OCI-LY3 (cell line): ENCODE measurements around the gene PES1.

Experiments used
- EZH2phosphoT487 ChIP-seq: fragments of 200-600 bp; shearing (Covaris generic); IDR thresholded peaks from 2 replicates; pipeline ENCODE4 v1.6.1; 2018; ENCODE audit warnings: antibody characterized with exemption, mixed run types, low read depth
- TF ChIP-seq, protein P1 (sequence below): fragments of 200-600, 300-600 bp; sonication (generic); IDR thresholded peaks from 2 replicates; pipeline ENCODE4 v1.5.1; 2014; ENCODE audit warnings: antibody characterized with exemption, low read length, low read depth

GRCh38 chr22:30575859-30576258, 15.9 kb downstream of the PES1 start:
- TF ChIP-seq, protein P1, sequence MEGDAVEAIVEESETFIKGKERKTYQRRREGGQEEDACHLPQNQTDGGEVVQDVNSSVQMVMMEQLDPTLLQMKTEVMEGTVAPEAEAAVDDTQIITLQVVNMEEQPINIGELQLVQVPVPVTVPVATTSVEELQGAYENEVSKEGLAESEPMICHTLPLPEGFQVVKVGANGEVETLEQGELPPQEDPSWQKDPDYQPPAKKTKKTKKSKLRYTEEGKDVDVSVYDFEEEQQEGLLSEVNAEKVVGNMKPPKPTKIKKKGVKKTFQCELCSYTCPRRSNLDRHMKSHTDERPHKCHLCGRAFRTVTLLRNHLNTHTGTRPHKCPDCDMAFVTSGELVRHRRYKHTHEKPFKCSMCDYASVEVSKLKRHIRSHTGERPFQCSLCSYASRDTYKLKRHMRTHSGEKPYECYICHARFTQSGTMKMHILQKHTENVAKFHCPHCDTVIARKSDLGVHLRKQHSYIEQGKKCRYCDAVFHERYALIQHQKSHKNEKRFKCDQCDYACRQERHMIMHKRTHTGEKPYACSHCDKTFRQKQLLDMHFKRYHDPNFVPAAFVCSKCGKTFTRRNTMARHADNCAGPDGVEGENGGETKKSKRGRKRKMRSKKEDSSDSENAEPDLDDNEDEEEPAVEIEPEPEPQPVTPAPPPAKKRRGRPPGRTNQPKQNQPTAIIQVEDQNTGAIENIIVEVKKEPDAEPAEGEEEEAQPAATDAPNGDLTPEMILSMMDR, result no peak
- TF ChIP-seq EZH2phosphoT487, result no peak
